ENCODE data around the gene ARID5B. TPM values are rescaled to one million over a fixed set of nuclear protein-coding genes. Genes with fewer than 3 reads are reported as not detected.

The ARID5B gene
- total RNA-seq, 1 experiment from 2014 or later: 2.3 TPM

DNA sequence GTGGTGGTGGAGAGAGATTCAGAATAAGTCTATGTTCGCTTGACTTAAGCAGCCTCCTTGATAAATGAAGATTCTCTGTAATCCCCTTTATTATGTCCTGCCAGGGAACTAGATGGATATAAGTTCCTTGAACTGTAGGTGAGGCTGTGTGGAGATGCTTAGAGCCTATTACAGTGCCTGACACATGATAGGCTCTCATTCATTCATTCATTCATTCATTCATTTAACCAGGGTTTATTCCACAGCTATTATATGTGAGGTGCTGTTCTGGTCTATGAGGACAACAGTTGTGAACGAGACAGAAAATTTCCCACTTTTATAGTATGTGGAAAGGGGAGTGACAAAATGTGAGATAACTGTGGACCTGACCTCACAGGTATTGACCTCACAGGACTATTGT, 105.6 kb downstream of the ARID5B start:
- ChIA-PET POLR2A (no interaction called here), CTCF (interaction anchor here (0.5 to 1.0 kb wide), 2 partner anchors 31 to 71 kb away, joined by 3 to 4 read pairs; no protein-coding TSS in a partner anchor)
- ATAC-seq (no peak), DNase-seq (ENCODE audit: low spot score) (no peak)
- Mint-ChIP-seq H3K36me3 (no peaks in the 10 kb centered on the region), H3K9me3 (no peaks in the 10 kb centered on the region), H3K27me3 (ENCODE audit: low read depth) (no peaks in the 10 kb centered on the region), H3K4me3 (no peak overlapping the region), H3K27ac (no peak overlapping the region), H3K4me1 (no peaks in the 10 kb centered on the region)
- TF ChIP-seq, protein P1, sequence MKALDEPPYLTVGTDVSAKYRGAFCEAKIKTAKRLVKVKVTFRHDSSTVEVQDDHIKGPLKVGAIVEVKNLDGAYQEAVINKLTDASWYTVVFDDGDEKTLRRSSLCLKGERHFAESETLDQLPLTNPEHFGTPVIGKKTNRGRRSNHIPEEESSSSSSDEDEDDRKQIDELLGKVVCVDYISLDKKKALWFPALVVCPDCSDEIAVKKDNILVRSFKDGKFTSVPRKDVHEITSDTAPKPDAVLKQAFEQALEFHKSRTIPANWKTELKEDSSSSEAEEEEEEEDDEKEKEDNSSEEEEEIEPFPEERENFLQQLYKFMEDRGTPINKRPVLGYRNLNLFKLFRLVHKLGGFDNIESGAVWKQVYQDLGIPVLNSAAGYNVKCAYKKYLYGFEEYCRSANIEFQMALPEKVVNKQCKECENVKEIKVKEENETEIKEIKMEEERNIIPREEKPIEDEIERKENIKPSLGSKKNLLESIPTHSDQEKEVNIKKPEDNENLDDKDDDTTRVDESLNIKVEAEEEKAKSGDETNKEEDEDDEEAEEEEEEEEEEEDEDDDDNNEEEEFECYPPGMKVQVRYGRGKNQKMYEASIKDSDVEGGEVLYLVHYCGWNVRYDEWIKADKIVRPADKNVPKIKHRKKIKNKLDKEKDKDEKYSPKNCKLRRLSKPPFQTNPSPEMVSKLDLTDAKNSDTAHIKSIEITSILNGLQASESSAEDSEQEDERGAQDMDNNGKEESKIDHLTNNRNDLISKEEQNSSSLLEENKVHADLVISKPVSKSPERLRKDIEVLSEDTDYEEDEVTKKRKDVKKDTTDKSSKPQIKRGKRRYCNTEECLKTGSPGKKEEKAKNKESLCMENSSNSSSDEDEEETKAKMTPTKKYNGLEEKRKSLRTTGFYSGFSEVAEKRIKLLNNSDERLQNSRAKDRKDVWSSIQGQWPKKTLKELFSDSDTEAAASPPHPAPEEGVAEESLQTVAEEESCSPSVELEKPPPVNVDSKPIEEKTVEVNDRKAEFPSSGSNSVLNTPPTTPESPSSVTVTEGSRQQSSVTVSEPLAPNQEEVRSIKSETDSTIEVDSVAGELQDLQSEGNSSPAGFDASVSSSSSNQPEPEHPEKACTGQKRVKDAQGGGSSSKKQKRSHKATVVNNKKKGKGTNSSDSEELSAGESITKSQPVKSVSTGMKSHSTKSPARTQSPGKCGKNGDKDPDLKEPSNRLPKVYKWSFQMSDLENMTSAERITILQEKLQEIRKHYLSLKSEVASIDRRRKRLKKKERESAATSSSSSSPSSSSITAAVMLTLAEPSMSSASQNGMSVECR (CRISPR knock-in tag; IDR thresholded peaks at IDR 0.05; ENCODE audit: borderline replicate concordance): no peak
- TF ChIP-seq, protein P2, sequence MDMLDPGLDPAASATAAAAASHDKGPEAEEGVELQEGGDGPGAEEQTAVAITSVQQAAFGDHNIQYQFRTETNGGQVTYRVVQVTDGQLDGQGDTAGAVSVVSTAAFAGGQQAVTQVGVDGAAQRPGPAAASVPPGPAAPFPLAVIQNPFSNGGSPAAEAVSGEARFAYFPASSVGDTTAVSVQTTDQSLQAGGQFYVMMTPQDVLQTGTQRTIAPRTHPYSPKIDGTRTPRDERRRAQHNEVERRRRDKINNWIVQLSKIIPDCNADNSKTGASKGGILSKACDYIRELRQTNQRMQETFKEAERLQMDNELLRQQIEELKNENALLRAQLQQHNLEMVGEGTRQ (CRISPR knock-in tag; IDR thresholded peaks at IDR 0.05): no peak
- TF ChIP-seq CBFB (CRISPR knock-in tag; IDR thresholded peaks at IDR 0.05; ENCODE audit: low read depth): no peak
- TF ChIP-seq, protein P3, sequence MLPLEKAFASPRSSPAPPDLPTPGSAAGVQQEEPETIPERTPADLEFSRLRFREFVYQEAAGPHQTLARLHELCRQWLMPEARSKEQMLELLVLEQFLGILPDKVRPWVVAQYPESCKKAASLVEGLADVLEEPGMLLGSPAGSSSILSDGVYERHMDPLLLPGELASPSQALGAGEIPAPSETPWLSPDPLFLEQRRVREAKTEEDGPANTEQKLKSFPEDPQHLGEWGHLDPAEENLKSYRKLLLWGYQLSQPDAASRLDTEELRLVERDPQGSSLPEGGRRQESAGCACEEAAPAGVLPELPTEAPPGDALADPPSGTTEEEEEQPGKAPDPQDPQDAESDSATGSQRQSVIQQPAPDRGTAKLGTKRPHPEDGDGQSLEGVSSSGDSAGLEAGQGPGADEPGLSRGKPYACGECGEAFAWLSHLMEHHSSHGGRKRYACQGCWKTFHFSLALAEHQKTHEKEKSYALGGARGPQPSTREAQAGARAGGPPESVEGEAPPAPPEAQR (CRISPR knock-in tag; IDR thresholded peaks at IDR 0.05): no peak
- TF ChIP-seq, protein P4, sequence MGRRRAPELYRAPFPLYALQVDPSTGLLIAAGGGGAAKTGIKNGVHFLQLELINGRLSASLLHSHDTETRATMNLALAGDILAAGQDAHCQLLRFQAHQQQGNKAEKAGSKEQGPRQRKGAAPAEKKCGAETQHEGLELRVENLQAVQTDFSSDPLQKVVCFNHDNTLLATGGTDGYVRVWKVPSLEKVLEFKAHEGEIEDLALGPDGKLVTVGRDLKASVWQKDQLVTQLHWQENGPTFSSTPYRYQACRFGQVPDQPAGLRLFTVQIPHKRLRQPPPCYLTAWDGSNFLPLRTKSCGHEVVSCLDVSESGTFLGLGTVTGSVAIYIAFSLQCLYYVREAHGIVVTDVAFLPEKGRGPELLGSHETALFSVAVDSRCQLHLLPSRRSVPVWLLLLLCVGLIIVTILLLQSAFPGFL (CRISPR knock-in tag; IDR thresholded peaks at IDR 0.05; ENCODE audit: borderline replicate concordance): no peak
- TF ChIP-seq HMGA2 (CRISPR knock-in tag; IDR thresholded peaks at IDR 0.05): no peak
- TF ChIP-seq, protein P5, sequence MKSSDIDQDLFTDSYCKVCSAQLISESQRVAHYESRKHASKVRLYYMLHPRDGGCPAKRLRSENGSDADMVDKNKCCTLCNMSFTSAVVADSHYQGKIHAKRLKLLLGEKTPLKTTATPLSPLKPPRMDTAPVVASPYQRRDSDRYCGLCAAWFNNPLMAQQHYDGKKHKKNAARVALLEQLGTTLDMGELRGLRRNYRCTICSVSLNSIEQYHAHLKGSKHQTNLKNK (CRISPR knock-in tag; IDR thresholded peaks at IDR 0.05): no peak
- TF ChIP-seq ZNF317 (CRISPR knock-in tag; IDR thresholded peaks at IDR 0.05; ENCODE audit: borderline replicate concordance, low read depth): no peak
- TF ChIP-seq TEAD4 (CRISPR knock-in tag; IDR thresholded peaks at IDR 0.05): no peak
- TF ChIP-seq SMAD3 (CRISPR knock-in tag; IDR thresholded peaks at IDR 0.05; ENCODE audit: borderline replicate concordance): no peak
- TF ChIP-seq SOX15 (CRISPR knock-in tag; IDR thresholded peaks at IDR 0.05): no peak
- TF ChIP-seq MYBL2 (CRISPR knock-in tag; IDR thresholded peaks at IDR 0.05): no peak
- no peak for TF ChIP-seq ZNF416 (CRISPR knock-in tag; IDR thresholded peaks at IDR 0.05)

DNA sequence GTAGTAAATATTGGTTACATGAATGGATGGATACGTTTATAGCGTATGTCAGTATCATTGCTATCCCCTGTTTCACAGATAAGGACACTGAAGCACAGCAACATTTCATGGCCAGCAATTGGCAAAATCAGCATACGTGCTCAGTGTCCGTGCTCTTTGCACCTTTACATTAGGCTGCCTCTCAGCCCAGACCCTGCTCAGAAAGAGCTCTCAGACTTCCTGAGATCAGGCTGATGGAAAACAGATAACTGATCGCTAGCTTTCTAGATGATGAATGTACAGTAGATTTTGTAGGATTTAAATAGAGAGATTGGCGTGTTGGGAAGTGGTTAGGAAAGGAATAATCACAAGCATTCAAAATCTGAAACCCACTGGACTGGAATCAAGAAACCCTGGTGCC, 106.7 kb downstream of the ARID5B start:
- POLR2A ChIA-PET: no interaction called here
- Mint-ChIP-seq H3K4me1 (no peaks in the 10 kb centered on the region), H3K27ac (no peak overlapping the region), H3K9me3 (no peaks in the 10 kb centered on the region), H3K36me3 (no peaks in the 10 kb centered on the region), H3K4me3 (no peak overlapping the region), H3K27me3 (ENCODE audit: low read depth) (no peaks in the 10 kb centered on the region)
- ATAC-seq (no peak), DNase-seq (ENCODE audit: low spot score) (no peak)
- TF ChIP-seq TCF7 (CRISPR knock-in tag; IDR thresholded peaks at IDR 0.05; ENCODE audit: low read depth): no peak
- TF ChIP-seq, protein P6, sequence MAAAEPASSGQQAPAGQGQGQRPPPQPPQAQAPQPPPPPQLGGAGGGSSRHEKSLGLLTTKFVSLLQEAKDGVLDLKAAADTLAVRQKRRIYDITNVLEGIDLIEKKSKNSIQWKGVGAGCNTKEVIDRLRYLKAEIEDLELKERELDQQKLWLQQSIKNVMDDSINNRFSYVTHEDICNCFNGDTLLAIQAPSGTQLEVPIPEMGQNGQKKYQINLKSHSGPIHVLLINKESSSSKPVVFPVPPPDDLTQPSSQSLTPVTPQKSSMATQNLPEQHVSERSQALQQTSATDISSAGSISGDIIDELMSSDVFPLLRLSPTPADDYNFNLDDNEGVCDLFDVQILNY (CRISPR knock-in tag; IDR thresholded peaks at IDR 0.05): no peak
- TF ChIP-seq MXD4 (CRISPR knock-in tag; IDR thresholded peaks at IDR 0.05; ENCODE audit: borderline replicate concordance): no peak
- no peak for TF ChIP-seq HMGA2 (CRISPR knock-in tag; IDR thresholded peaks at IDR 0.05)
- CTCF ChIA-PET: no interaction called here

Measured in WTC11 (cell line).